OCI-LY1 (cell line): ENCODE data around the gene AQP1.

Experiments
- CTCF ChIP-seq: fragments of 200-600 bp; sonication (generic), shearing (Covaris generic); IDR thresholded peaks from 2 replicates; pipeline ENCODE4 v1.5.1; 2017; ENCODE audit warnings: mild to moderate bottlenecking, antibody characterized with exemption, low read length, moderate library complexity, mixed read lengths
- EZH2 ChIP-seq: fragments of 200-600 bp; sonication (generic), shearing (Covaris generic); IDR thresholded peaks from 2 replicates; pipeline ENCODE4 v1.8.0; 2017; ENCODE audit warnings: borderline replicate concordance, mixed run types, mild to moderate bottlenecking, antibody characterized with exemption, low read length, moderate library complexity, mixed read lengths

DNA sequence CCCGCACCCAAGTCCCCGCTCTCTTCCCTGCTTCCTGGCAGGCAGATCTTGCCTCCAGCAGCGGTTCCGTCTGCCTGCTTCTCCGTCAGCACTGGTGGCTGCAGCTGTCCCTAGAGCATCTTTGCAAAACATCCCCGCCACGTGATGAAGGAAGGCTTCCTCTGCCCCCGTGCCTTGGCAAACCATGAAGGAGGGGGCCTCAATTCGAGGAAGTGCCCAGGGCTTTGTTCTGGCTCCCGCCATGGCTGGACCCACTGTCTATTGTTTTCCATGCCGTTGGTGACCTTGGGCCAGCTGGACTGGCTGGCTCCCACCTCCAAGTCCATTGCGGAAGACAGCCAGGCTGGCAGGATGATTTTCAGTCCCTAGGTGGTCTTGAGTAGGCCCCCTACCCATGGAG, 13.2 kb upstream of the AQP1 start:
- no peak for TF ChIP-seq CTCF
- no peak for TF ChIP-seq EZH2
